ENCODE results near the gene TRPM1.

TRPM1 gene

DNA sequence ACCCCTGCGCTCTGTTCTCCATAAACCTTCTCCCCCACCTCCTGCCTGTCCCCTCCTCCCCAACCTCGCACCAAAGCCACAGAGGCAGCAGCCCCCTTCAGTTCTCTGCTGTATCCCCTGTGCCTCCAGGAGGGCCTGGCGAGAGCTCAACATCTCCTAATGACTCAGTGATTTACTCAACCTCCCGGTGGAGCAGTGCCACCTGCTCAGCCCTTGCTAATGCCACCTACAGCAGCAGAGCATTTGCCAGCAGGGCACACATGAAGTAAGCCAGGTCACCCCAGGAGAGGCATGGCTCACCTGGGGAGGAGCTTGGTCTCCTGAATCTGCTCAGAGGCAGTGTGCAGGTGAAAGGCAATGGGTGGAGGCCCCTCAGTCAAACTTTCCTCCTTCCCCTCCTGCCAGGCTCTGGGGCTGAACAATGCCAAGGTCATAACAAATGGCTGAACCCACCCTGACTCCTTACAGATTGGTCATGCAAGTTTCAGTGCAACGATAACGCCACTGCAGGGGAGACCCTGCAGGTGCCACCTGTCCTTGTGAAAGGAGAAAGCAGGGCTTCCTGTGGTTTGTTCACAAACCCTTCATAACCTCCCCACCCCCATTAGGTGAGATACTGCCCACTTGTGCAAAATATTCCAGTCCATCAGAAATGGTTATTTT, 19.8 kb downstream of the TRPM1 start:
- DNase-seq: no peak

- DNase-seq: no peak
Measured at GRCh38 chr15:31081056-31081455, 20.5 kb downstream of the TRPM1 start.

DNA sequence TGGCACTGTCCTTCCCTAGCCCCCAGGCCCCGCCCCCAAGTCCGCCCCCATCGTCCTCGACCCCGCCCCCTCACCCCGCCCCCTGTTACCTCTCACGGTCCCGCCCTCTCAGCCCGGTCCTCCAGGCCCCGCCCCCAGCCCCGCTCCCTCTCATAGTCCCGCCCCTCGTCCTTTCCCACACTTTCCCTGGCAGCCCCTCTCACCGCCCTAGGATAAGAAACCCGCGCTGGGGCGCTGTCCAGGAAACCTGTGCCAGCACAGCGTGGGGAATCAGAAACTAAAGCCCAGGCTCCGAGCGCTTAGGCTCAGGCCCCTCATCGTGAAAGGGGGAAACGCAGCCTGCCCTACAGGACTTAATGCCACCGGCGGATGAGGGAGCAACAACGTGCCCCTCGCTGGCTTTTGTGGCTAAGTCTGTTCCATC, 20.9 kb downstream of the TRPM1 start:
- peak; percentile 55 for DNase-seq

- DNase-seq: no peak
Measured at GRCh38 chr15:31079519-31079918, 22.0 kb downstream of the TRPM1 start.

- DNase-seq: no peak
Measured at GRCh38 chr15:31078471-31078870, 23.1 kb downstream of the TRPM1 start.

- no peak for DNase-seq
Measured at GRCh38 chr15:31077941-31078340, 23.6 kb downstream of the TRPM1 start.

DNA sequence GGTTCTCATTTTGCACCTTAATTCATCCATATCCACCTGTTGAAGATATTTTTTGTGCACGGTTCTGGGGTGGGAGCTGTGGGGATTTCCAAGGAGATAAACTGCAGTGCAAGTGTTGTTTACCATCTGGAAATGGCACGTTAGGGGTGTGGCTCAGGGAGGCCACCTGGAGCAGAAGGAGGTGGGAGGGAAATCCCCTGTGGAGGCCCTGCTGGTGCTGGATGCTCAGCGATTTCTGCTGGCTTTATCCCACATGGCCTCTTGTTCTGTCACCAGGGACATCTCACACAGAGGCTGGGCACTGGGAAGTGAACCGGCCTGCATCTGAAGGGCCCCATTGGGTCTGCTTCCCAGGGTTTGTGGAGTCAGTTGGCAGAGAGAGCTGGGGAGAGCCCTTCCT, 24.3 kb downstream of the TRPM1 start:
- no peak for DNase-seq

- no peak for DNase-seq
Measured at GRCh38 chr15:31074321-31074720, 27.2 kb downstream of the TRPM1 start.

DNA sequence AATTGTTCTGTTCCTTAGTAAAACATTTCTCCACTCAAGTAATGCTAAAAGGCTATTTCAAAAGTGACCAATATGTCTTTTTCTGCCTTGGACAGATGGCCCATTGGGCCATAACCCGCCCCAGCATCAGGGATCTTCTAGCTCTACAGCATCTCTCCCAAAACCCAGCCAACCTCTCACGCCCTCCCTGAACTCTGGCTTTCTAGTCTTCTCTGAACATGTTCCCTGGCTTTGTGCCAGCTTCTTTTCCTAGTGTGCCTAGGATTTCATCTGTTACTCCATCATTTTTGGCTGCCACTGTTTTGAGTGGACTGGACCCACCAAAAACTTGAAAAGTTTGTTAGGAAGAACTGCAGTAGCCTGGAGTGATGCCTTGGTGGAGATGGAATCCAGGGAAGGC, 30.7 kb downstream of the TRPM1 start:
- DNase-seq: no peak

- no peak for DNase-seq
Measured at GRCh38 chr15:31069360-31070000, 32.0 kb downstream of the TRPM1 start.

- no peak for DNase-seq
Measured at GRCh38 chr15:31067890-31068603, 33.5 kb downstream of the TRPM1 start.

- DNase-seq: no peak
Measured at GRCh38 chr15:31065824-31066223, 35.7 kb downstream of the TRPM1 start.

GRCh38 chr15:31062911-31063310, 38.6 kb downstream of the TRPM1 start:
- DNase-seq: no peak

GRCh38 chr15:31062310-31062847, 39.1 kb downstream of the TRPM1 start:
- DNase-seq: no peak

GRCh38 chr15:31060429-31061140, 40.9 kb downstream of the TRPM1 start:
- DNase-seq: no peak

GRCh38 chr15:31058236-31058962, 43.1 kb downstream of the TRPM1 start:
- DNase-seq: no peak

GRCh38 chr15:31051496-31052080, 49.9 kb downstream of the TRPM1 start:
- no peak for DNase-seq

DNA sequence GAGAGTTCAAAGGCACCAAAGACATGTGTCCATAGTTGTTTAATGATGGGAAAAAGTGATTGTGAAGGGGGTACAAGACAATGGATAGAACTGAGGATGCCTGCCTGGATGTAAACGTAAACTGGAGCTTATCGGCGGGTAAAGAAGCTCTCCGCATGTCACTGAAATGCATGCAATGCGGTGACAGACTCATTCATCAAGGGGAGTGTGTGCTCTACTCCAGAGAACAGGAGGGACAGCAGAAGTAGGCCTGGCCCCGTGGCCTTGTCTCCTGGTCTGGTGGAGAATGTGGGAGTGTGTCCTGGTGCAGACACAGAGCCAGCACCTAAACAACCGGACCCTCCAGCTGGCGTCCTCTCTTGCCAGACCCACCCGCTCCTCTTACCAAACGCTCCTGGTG, 50.6 kb downstream of the TRPM1 start:
- DNase-seq: no peak

- DNase-seq: no peak
Measured at GRCh38 chr15:31049682-31050615, 51.6 kb downstream of the TRPM1 start.

DNA sequence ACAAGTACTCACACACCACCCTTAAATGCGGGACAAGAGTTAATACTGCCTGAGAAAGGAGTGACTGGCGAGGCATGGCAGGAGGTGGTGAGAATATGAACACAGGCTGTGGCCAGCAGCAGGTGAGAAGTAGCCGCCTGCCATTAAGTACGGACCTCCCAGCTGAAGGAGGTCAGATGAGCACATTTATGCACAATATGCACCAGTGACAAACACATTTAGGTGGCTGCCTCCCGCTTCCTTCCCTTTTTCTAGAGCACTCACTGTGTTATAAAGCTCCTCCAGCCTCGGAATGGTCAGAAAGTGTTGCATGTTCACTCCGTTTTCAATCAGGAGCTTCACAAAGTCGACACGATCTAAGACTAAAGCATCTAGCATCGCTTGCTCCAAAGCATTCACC, 52.4 kb downstream of the TRPM1 start:
- DNase-seq: no peak

GRCh38 chr15:31047437-31047836, 54.1 kb downstream of the TRPM1 start:
- DNase-seq: no peak
